ENCODE measurements around the gene RRM1. TPM values are rescaled to one million over a fixed set of nuclear protein-coding genes. Genes with fewer than 3 reads are reported as not detected.

Gene RRM1
- total RNA-seq, 4 donors from 2014 or later: 13.8 to 23.8 (median 16.8) TPM

- no peak overlapping the region for H3K4me3 ChIP-seq
- H3K27ac ChIP-seq: no peak overlapping the region
- no peaks in the 10 kb centered on the region for H3K27me3 ChIP-seq
- no peak for DNase-seq
- in situ Hi-C loops (cut with MboI; ENCODE audit: low pct_ligation_motif_present in 1 of 4, low pct_unique_long_range_greater_than_20kb in 1 of 4, low sequenced_read_pairs in 3 of 4): no loop called here
- intact Hi-C loops (cut with DNase I; ENCODE audit: low total_unique reads): no loop called here
- no peaks in the 10 kb centered on the region for H3K4me1 ChIP-seq
- no peak for TF ChIP-seq EP300 (IDR thresholded peaks at IDR 0.05; ENCODE audit: low read depth)
- TF ChIP-seq POLR2AphosphoS5 (IDR thresholded peaks at IDR 0.05): no peak
- no peak for TF ChIP-seq POLR2A (IDR thresholded peaks at IDR 0.05)
- no peak for TF ChIP-seq CTCF (IDR thresholded peaks at IDR 0.05)
- H3K9me3 ChIP-seq: no peaks in the 10 kb centered on the region
- 43 to 87% methylated on average over 3 to 8 of the region's 8 CpGs for WGBS, 2 donors (ENCODE audit: low coverage in 1 of 2)
- peaks cover 0 to 47% (median 17%) of the 10 kb centered on the region in 4 donors for H3K36me3 ChIP-seq
Measured at GRCh38 chr11:4086575-4087353, 7.8 kb upstream of the RRM1 start.

- TF ChIP-seq CTCF (IDR thresholded peaks at IDR 0.05) (no peak), POLR2AphosphoS5 (IDR thresholded peaks at IDR 0.05) (no peak), EP300 (IDR thresholded peaks at IDR 0.05; ENCODE audit: low read depth) (no peak), POLR2A (IDR thresholded peaks at IDR 0.05) (no peak)
- Histone ChIP-seq H3K4me1 (no peaks in the 10 kb centered on the region), H3K36me3 (peaks cover 0 to 40% (median 14%) of the 10 kb centered on the region in 4 donors), H3K27ac (no peak overlapping the region), H3K4me3 (no peak overlapping the region), H3K27me3 (no peaks in the 10 kb centered on the region), H3K9me3 (no peaks in the 10 kb centered on the region)
- DNase-seq: no peak
- WGBS, 2 donors (ENCODE audit: low coverage in 1 of 2): 89 to 91% methylated on average over 5 of the region's 5 CpGs
- intact Hi-C loops (cut with DNase I; ENCODE audit: low total_unique reads) (no loop called here), in situ Hi-C loops (cut with MboI; ENCODE audit: low pct_ligation_motif_present in 1 of 4, low pct_unique_long_range_greater_than_20kb in 1 of 4, low sequenced_read_pairs in 3 of 4) (no loop called here)
Measured at GRCh38 chr11:4087551-4087950, 7.0 kb upstream of the RRM1 start.

- 82% methylated on average over 2 of the region's 2 CpGs; no CpG with 5 or more reads in 1 of the 2 donors for WGBS, 2 donors (ENCODE audit: low coverage in 1 of 2)
- H3K4me1 ChIP-seq: peaks cover 0 to 9% (median 5%) of the 10 kb centered on the region in 4 donors
- peaks cover 0 to 17% (median 8%) of the 10 kb centered on the region in 4 donors for H3K36me3 ChIP-seq
- no peak overlapping the region for H3K4me3 ChIP-seq
- no peaks in the 10 kb centered on the region for H3K27me3 ChIP-seq
- in situ Hi-C loops (cut with MboI; ENCODE audit: low pct_ligation_motif_present in 1 of 4, low pct_unique_long_range_greater_than_20kb in 1 of 4, low sequenced_read_pairs in 3 of 4): no loop called here
- TF ChIP-seq POLR2A (IDR thresholded peaks at IDR 0.05) (no peak), POLR2AphosphoS5 (IDR thresholded peaks at IDR 0.05) (no peak), EP300 (IDR thresholded peaks at IDR 0.05; ENCODE audit: low read depth) (no peak), CTCF (IDR thresholded peaks at IDR 0.05) (no peak)
- no peak overlapping the region for H3K27ac ChIP-seq
- no peaks in the 10 kb centered on the region for H3K9me3 ChIP-seq
- intact Hi-C loops (cut with DNase I; ENCODE audit: low total_unique reads): no loop called here
- DNase-seq: no peak
Measured at GRCh38 chr11:4090258-4090657, 4.3 kb upstream of the RRM1 start.

- no peak for DNase-seq
- H3K4me3 ChIP-seq: no peak overlapping the region
- H3K27ac ChIP-seq: no peak overlapping the region
- in situ Hi-C loops (cut with MboI; ENCODE audit: low pct_ligation_motif_present in 1 of 4, low pct_unique_long_range_greater_than_20kb in 1 of 4, low sequenced_read_pairs in 3 of 4) (no loop called here), intact Hi-C loops (cut with DNase I; ENCODE audit: low total_unique reads) (no loop called here)
- H3K4me1 ChIP-seq: peaks cover 6 to 24% (median 16%) of the 10 kb centered on the region in 4 donors
- WGBS, 2 donors (ENCODE audit: low coverage in 1 of 2): 31% methylated on average over 2 of the region's 2 CpGs; no CpG with 5 or more reads in 1 of the 2 donors
- H3K36me3 ChIP-seq: peaks cover 0 to 13% (median 3%) of the 10 kb centered on the region in 4 donors
- no peaks in the 10 kb centered on the region for H3K27me3 ChIP-seq
- no peaks in the 10 kb centered on the region for H3K9me3 ChIP-seq
- no peak for TF ChIP-seq EP300 (IDR thresholded peaks at IDR 0.05; ENCODE audit: low read depth)
- no peak for TF ChIP-seq CTCF (IDR thresholded peaks at IDR 0.05)
- no peak for TF ChIP-seq POLR2A (IDR thresholded peaks at IDR 0.05)
- TF ChIP-seq POLR2AphosphoS5 (IDR thresholded peaks at IDR 0.05): no peak
Measured at GRCh38 chr11:4092026-4092425, 2.6 kb upstream of the RRM1 start.
